SK-N-MC (cell line): ENCODE measurements around the gene MYBPC1.

Experiments
- EZH2 ChIP-seq: fragments of 200-600 bp; sonication (generic); IDR thresholded peaks from one replicate; pipeline ENCODE4 v1.6.1; 2017; ENCODE audit warnings: antibody characterized with exemption
- POLR2AphosphoS5 ChIP-seq: IDR thresholded peaks from 2 replicates; pipeline ENCODE4 v1.6.1; 2012; ENCODE audit warnings: mild to moderate bottlenecking, low read depth, low read length, borderline replicate concordance

GRCh38 chr12:101666052-101666728 is 71.4 kb downstream of the MYBPC1 start:
- TF ChIP-seq EZH2: no peak
- TF ChIP-seq POLR2AphosphoS5: no peak
